UCSD-AML1 (cell line): ENCODE data around the gene GCAT.
"Not testable (repeated sequence)": the region's sequence is repeated elsewhere in the genome, so short reads cannot be mapped to it uniquely, and the experiment has no call there.

Experiments used
- DNase-seq: peaks from one replicate; lab custom pipeline; 2025; ENCODE audit not compliant: unreplicated experiment; lab: John Stamatoyannopoulos, UW

The GCAT gene

DNA sequence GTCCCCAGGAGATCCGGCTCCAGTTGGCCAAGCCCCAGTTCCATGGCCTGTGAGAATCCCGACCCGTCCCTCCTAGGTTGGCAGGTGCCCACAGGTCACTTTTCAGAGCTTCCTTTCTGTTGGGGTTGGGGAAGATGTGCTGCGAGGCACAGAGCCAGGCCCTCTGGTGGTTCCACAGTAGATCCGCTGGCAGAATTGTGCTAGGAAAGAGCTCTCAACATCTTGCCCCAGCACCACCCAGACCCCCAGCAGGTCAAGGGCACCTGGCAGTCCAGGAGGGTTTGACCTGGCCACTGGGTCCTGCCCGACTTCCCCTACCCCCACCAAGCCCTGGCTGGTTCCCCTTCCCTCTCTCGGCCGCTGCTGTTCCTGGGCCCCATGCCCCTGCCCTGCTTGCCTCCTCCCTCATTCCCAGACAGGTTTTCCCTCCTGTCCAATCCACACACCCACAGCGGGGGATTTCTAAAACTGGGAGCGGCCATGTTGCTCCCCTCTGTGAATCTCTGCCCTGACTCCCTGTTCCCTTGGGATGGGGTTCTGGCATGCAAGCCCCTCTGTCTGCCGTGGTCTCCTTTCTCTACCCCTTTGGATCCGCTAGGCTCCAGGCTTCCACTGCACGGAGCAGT lies 26.2 kb upstream of the GCAT start:
- no peak for DNase-seq

DNA sequence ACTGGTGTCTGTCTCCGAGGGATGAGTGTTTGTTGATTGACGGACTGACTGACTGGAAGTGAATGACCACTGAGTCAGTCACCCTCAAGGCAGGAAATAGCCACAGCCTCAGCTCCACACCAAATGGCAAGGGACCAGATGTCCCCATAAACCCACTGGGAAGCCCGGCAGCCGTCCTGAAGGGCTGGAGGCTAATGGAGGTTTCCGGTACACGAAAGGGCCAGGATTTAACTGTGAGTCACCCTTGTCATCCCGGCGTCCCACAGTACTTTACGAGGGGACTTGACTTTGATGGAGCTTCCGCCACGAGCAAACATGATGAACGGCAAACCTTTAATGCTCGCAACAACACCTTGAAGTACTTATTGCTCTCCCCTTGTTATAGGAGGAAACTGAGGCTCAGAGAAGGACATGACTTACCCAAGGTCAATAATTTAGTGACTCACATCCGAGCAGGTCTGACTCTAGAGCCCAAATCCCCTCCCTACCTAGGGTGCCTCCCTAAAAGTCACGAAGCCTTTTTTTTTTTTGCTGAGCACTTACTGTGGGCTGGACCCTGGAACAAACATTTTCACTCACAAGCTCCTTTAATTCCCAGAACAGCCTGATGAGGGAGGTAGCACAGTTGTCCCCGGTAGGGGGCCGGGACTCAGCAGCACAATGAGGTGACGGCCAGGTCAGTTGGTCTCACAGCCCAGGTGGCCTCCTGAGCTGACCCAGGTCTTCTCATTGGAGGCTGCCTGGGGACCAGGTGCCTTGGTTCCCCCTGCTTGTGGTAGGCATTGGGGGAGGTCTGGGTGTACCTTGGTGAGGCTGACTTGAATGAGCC lies 25.2 kb upstream of the GCAT start:
- DNase-seq, result no peak

DNA sequence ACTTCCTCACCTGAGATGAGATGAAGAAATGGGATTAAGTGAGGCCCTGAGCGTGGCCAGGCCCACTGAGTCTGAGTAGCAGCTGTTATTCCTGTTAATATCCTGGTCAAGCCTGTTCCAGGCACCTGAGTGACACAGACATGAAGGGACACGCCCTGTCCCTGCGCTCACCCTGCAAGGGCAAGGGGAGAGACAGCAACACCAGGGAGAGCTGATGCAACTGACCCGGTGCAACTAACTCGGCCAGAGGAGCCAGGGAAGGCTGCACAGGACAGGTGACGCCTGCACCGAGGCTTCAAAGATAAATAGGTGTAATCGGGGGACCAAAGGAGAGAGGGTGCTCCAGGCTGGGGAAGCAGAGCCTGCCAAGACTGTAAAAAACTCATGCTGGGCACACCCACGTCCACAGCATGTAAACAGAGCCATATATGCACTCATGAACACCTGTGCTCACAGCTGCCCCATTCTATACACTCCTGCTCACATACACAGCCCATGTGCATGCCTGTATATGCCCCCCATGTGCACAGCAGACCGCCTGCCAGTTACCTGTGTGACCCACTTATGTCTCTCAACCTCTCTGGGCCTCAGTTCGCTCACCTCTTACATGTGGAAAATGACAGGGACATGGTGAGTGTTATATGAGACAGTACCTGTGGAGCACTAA lies 22.8 kb upstream of the GCAT start:
- DNase-seq, result no peak

DNA sequence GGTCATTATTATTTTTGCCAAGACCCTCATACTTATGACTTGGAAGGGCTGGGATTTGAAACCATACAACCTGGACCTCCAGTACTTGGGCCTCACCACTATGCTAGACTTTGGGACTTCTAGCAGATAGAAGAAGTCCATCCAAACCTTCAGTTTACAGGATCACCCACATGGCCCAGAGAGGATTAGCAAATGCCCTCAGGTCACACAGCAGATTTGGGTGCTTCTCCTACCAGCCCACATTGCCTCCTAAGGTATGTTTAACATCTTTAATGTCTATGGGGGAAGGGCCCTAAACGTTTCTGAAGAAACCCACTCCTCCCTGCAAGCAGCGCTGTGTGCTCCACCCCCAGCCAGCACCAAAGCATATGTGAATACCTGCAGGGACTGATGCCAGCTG lies 17.5 kb upstream of the GCAT start:
- no peak for DNase-seq

DNA sequence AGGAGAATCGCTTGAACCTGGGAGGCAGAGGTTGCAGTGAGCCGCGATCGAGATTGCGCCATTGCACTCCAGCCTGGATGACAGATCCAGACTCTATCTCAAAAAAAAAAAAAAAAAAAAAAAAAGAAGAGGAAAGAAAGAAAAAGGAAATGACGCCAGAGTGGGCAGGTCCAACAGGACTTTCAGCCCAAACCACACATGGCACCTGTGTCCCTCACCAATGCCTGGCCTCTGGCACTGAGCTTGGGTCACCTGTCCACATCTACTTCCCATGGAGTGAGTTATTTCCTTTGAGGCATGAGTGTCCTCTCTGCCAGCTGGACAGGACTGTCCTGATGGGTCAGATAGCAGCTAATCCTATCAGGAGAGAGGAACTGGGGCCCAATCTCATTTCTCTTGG lies 15.2 kb upstream of the GCAT start:
- DNase-seq, result no peak

DNA sequence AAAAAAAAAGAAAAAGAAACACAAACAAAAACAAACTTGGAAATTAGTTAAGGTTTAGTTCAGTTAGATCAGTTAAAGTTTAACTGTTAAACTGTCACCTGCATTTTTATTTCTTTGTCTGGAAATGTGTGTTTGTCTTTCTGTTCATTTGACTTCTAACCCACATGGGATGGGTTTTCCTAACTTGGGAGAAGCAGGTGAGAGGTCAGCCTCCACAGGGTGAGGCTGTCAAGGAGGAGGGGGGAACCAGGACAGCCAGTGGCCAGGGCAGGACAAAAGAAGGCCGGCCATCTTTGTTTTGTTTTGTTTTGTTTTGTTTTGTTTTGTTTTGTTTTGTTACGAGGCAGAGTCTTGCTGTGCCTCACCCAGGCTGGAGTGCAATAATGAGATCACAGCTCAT lies 13.4 kb upstream of the GCAT start:
- no peak for DNase-seq

DNA sequence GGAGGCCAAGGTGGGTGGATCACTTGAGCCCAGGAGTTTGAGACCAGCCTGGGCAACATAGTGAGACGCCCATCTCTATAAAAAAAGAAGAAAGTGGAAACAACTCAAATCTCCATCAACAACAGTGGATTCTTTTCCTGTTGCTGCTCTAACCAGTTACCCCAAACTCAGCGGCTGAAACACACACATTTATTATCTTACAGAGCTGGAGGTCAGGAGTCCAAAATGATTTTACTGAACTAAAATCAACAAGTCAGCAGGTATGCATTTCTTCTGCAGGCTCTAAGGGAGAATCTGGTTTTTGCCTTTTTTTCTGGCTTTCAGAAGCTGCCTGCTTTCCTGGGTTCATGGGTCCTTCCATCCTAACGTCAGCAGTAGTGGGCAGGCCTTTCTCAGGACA lies 11.7 kb upstream of the GCAT start:
- no peak for DNase-seq

DNA sequence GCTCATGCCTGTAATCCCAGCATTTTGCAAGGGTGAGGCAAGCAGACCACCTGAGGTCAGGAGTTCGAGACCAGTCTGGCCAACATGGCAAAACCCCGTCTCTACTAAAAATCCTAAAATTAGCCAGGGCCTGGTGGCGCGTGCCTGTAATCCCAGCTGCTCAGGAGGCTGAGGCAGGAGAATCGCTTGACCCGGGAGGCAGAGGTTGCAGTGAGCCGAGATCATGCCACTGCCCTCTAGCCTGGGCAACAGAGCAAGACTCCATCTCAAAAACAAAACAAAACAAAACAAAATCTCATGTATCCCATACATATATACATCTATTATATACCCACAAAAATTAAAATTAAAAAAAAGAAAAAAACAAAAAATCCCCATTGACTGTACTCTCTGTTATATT lies 10.5 kb upstream of the GCAT start:
- not testable (repeated sequence) for DNase-seq

DNA sequence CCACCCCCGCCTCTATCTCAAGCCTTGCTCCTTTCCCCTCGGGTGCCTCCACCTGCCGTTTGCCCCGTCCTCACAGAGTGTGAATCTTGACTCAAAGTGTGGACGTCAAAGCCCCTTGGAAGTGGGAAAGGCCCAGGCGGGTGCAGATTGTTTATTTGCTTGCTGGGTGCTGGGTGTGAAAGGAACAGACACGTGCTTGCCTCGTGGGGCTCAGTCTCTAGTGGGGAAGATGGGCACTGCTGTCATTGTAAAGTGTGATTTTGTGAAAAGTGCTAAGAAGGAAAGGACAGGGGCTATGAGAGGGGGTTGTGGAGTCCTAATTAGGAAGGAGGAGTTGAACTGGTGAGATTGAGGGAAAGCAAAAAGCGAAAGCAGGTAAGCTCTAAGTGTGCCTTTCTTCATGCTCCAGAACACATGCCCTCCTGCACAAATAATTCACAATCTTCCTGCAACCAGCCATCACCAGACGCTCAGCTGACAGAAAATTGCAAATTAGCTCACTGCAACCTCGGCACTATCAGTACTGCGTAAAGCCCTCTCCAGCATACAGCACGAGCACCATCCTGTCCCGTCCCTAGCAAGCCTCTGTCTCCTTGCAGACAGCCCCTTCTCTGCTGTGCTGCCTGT lies 9.7 kb upstream of the GCAT start:
- no peak for DNase-seq

DNA sequence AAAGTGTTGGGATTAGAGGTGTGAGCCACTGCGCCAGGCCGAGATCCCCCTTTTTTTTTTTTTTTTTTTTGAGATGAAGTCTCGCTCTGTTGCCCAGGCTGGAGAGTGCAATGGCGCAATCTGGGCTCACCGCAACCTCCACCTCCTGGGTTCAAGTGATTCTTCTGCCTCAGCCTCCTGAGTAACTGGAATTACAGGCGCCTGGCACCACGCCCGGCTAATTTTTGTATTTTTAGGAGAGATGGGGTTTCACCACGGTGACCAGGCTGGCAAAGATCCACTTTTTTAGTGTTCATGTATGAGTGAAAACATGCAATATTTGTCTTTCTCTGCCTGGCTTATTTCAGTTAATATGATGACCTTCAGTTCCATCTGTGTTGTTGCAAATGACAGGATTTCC lies 7.8 kb upstream of the GCAT start:
- not testable (repeated sequence) for DNase-seq

DNA sequence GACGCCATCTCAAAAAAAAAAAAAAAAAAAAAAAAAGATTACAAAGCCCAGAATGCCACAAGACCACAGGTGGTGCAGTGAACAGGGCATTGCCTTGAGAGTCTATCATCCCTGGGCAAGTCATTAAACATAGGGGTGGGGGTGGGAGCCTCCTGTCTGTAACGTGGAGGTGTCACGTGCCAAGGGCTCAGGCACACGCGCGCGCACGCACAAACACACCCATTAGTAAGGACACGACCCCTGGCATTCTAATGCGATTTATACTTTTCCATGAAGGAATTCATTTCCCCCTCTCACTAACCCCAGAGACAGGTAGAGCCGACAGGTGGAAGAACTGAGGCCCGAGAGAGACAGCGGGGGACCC lies 5.8 kb upstream of the GCAT start:
- DNase-seq, result peak; percentile 49

DNA sequence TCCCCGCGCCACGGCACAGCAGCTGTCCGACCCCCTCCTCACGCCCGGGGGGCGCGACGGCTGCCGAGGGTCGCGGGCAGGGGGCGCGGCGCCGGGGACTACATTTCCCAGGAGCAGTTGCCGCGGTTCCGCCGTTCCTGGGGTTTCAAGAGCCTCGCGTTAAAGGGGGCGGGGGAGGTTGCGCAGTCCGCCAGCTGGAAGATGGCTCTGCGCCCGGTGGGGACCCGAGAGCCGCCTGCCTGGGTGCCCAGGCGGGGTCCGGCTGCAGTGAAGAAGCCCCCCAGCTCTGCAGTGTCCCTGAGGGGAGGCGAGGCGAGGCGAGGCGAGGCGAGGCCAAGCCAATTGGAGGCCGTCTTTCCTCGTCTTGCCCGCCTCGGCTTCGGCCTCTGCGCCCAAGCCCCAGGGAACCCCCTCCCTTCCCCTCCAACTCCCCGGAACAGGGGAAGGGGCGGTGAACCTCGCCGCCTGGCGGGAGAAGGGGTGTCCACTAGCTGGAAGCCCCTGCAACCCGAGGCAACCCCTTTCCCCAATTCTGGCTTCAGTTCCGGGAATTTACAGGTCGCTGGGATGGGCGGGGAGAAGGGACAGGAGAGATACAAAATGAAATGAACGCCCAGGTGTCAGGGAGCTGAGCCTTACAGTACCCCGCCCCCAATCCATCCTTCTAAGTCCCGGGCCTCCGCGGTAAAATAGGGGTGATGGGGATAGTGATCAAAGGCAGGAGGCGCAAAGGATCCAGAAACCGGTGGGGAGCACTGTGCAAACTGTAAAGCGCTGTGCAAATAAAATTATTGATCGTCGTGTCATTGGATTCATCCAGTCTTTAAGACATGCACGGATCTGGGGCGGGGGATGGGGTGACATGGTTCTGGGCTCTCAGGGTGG lies 5.2 kb upstream of the GCAT start:
- DNase-seq, result peak; percentile 68

DNA sequence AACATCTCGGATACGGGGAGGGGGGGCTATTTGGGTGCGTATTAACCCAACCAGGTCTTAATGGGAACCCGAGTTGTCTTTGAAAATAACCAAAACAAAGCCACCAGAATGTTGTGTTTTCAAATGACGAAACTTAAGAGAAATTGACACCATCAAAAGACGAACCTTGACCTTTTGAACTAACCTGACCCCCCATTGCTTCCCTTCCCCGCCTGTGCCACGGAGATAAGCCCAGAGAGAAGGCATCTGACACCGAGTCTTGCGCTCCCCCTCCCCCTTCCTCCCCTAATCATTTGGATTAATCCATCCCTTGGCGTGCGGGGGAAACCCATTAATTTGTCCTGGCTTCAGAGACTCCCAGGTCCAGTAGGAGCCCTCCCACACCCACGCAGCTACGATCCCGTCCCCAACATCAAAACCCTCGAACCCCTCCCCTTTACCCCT lies 4.5 kb upstream of the GCAT start:
- DNase-seq, result peak; percentile 61

DNA sequence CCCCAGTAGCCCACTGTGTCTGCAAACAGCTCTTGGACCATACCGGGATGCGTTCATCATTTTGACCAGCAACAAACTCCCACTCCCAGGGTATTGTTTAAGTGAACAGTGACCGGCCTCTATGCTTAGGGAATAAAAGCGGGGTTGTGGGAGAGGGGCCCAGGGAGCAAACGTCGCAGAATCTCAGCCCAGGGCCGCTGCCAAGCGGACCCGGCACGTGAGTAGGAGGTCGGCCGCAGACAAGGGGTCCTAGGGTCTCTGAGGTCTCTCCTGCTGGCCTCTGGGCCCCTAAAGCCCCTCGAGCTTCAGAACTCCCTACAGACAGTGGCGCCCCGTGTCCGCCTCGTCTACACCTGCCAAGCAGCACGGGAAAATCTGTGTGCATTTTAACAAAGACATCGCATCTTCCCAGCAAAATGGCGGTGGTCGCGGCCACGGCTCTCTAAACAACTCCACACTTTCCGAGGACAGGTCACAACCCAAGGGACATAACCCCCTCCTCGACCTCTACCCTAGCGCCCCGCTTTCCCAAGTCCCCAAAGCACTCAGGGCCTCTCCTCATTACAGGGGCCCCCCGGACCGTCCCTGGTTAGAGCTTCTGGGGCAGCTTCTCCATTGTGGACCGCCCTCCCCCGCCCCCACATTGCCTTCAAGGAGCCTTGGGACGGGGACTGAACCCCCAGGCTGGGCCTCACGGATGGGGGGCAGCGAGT lies 3.9 kb upstream of the GCAT start:
- no peak for DNase-seq

DNA sequence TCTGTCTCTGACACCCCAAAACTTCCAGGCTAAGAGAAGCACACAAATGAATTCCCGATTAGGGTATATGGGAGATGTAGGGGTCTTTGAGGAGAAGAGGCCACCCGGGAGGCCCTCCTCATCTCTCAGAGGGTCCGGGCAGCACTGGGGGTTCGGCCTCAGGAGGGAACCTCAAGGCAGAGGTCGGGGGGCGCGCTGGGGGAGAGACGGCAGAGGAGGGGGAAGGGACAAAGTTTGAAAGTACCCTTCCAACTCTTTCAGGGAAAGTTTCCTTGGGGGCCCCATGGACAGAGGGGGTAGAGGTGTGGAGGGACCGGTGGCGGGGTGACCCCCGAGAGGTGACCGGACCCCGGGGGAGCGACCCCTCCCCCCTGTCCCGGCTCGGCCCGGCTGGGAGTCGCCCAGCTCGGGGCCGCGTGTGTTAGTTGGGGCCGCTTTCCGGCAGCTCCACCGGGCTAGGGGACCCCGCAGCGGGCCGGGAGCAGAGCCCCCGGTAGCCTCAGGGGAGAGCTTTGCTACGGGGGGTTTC lies 3.3 kb upstream of the GCAT start:
- DNase-seq, result no peak

DNA sequence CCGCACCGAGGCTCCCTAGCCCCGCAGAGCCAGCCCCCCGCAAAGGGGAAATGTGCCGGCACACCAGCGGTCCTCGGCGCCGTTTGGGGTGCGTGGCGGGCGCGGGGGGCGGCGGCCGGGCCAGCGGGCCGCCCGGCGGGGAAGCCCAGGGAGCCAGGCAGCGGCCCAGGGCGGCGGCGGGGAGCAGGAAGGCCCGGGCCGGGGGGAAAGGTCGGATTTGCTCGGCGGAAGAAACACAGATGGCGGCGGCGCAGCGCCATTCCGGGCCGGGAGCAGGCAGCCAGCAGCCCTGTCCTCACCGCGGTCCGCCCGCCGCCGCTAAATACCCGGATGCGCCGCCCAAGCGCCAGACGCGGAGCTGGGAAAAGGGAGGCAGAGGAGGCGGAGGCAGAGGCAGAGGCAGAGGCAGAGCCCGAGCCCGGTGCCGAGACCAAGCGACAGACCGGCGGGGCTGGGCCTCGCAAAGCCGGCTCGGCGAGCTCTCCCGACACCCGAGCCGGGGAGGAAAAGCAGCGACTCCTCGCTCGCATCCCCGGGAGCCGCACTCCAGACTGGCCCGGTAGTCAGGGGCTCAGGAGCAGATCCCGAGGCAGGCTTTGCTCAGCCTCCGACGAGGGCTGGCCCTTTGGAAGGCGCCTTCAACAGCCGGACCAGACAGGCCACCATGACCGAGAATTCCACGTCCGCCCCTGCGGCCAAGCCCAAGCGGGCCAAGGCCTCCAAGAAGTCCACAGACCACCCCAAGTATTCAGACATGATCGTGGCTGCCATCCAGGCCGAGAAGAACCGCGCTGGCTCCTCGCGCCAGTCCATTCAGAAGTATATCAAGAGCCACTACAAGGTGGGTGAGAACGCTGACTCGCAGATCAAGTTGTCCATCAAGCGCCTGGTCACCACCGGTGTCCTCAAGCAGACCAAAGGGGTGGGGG lies 2.6 kb upstream of the GCAT start:
- peak; percentile 91 for DNase-seq

DNA sequence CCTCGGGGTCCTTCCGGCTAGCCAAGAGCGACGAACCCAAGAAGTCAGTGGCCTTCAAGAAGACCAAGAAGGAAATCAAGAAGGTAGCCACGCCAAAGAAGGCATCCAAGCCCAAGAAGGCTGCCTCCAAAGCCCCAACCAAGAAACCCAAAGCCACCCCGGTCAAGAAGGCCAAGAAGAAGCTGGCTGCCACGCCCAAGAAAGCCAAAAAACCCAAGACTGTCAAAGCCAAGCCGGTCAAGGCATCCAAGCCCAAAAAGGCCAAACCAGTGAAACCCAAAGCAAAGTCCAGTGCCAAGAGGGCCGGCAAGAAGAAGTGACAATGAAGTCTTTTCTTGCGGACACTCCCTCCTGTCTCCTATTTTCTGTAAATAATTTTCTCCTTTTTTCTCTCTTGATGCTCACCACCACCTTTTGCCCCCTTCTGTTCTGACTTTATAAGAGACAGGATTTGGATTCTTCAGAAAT lies 1.9 kb upstream of the GCAT start:
- DNase-seq, result peak; percentile 44

DNA sequence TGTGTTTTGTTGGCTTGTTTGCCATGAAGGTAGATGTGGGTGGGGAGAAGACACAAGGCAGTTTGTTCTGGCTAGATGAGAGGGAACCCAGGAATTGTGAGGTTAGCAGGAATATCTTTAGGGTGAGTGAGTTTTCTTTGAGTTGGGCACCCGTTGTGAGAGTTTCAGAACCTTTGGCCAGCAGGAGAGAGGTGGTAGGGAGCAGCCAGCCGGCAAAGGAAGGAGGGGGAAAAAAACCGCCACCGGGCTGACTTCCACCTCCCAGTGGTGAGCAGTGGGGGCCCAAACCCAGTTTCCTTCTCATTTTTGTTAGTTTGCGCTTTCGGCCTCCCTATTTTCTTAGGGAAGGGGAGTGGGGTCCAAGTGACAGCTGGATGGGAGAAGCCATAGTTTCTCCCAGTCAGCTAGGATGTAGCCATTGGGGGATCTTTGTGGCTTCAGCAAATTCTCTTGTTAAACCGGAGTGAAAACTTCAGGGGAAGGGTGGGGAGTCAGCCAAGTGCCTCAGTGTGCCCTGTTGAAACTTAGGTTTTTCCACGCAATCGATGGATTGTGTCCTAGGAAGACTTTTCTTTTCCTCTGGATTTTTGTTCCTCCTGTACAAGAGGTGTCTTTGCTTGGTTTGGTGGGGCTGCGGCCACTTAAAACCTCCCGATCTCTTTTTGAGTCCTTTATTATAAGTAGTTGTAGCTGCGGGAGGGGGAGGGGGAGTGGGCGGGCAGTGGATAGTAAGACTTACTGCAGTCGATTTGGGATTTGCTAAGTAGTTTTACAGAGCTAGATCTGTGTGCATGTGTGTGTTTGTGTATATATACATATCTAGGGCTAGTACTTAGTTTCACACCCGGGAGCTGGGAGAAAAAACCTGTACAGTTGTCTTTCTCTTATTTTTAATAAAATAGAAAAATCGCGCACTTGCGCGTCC lies 1.1 kb upstream of the GCAT start:
- peak; percentile 52 for DNase-seq
